ENCODE data around the gene STRN3.

- TF ChIP-seq POLR2A (IDR thresholded peaks at IDR 0.05) (no peak), CTCF (IDR thresholded peaks at IDR 0.05) (no peak), POLR2AphosphoS5 (IDR thresholded peaks at IDR 0.05) (no peak), EP300 (IDR thresholded peaks at IDR 0.05) (no peak)
Observed at GRCh38 chr14:31029016-31029970, 3.1 kb upstream of the STRN3 start.

Data from sigmoid colon (tissue), 4 donors.